DMS114 treated with DMSO at 0.1 percent for 48 hours (cell line): ENCODE results near the gene QRICH2.
"Not testable (repeated sequence)": the region's sequence is repeated elsewhere in the genome, so short reads cannot be mapped to it uniquely, and the experiment has no call there.

Source experiments
- DNase-seq: peaks from one replicate; lab custom pipeline; 2025; ENCODE audit not compliant: unreplicated experiment; lab: John Stamatoyannopoulos, UW

Gene QRICH2, protein sequence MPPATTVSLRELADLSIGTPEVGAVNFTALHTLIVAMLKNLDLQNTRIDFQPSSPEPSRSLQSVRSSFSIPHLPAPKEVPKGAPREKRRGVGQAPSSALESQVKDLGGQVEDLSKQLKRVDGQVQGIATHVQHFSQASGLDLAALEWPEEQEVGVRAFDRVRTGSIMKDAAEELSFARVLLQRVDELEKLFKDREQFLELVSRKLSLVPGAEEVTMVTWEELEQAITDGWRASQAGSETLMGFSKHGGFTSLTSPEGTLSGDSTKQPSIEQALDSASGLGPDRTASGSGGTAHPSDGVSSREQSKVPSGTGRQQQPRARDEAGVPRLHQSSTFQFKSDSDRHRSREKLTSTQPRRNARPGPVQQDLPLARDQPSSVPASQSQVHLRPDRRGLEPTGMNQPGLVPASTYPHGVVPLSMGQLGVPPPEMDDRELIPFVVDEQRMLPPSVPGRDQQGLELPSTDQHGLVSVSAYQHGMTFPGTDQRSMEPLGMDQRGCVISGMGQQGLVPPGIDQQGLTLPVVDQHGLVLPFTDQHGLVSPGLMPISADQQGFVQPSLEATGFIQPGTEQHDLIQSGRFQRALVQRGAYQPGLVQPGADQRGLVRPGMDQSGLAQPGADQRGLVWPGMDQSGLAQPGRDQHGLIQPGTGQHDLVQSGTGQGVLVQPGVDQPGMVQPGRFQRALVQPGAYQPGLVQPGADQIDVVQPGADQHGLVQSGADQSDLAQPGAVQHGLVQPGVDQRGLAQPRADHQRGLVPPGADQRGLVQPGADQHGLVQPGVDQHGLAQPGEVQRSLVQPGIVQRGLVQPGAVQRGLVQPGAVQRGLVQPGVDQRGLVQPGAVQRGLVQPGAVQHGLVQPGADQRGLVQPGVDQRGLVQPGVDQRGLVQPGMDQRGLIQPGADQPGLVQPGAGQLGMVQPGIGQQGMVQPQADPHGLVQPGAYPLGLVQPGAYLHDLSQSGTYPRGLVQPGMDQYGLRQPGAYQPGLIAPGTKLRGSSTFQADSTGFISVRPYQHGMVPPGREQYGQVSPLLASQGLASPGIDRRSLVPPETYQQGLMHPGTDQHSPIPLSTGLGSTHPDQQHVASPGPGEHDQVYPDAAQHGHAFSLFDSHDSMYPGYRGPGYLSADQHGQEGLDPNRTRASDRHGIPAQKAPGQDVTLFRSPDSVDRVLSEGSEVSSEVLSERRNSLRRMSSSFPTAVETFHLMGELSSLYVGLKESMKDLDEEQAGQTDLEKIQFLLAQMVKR (N-terminal part only)

DNA sequence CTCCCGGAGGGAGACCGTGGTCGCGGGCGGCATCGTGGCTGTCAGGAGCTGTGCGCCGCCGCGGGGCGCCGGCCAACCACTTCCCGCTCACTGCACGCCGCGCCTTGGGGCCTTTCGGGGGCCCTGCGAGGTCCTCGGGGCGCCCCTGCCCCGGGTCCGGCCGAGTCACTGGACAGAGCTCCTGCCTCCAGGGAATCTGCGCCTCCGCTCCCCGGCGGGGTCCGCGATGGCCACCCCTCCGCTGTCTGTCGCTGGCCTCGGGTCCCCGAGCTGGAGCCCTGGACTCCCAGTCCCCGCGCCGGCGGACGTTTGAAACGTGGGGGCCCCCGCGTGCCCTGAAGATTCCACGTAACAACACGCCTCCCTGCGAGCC lies at the start of gene QRICH2:
Gene QRICH2 (minus strand): TSS at position 311 of the 373 bp plus-strand sequence. CDS start 278 bp downstream, at position 33.
- no peak for DNase-seq

DNA sequence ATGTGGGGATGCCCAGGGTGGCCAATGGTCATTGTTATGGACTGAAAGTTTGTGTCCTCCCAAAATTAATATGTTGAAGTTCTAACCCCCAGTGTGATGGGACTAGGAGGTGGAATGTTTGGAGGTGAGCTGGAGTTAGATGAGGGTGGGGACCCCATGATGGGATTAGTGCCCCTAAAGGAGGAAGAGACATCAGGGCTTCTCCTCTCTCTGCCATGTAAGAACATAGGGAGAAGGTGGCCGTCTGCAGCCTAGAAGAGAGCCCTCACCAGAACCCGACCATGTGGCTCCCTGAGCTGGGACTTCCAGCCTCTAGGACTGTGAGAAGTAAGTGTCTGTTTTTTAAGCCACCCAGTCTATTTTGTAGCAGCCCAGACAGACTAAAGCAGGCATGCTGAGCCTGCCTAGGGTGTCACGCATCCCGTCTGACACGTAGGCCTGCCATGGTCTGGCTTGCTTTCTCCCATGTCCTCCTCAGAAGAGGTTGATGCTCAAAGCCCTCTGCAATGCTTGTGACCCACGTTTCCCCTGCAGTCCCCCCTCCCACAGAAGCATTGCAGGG lies 49.6 kb upstream of the QRICH2 start:
- no peak for DNase-seq

DNA sequence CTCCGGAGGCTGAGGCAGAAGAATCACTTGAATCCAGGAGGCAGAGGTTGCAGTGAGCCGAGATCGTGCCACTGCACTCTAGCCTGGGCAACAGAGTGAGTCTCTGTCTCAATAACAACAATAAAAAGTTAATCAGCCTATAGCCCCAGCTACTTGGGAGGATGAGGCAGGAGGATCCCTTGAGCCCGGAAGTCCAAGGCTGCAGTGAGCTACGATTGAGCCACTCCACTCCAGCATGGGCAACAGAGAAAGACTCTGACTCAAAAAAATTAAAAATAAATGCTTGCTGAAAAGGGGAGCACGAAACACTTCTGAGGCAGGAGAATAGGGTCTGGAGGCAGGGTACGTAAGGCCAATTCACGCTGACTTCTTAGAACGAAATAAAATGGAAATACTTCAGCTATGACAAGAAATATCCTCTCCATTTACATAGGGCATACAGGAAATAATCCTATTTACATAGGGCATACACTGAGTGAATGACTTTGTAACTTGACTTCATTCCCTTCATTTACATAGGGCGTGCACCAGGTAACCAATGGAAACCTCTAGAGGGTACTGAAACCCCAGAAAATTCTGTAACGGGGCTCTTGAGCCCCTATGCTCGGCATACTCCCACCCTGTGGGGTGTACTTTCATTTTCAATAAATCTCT lies 48.9 kb upstream of the QRICH2 start:
- no peak for DNase-seq

DNA sequence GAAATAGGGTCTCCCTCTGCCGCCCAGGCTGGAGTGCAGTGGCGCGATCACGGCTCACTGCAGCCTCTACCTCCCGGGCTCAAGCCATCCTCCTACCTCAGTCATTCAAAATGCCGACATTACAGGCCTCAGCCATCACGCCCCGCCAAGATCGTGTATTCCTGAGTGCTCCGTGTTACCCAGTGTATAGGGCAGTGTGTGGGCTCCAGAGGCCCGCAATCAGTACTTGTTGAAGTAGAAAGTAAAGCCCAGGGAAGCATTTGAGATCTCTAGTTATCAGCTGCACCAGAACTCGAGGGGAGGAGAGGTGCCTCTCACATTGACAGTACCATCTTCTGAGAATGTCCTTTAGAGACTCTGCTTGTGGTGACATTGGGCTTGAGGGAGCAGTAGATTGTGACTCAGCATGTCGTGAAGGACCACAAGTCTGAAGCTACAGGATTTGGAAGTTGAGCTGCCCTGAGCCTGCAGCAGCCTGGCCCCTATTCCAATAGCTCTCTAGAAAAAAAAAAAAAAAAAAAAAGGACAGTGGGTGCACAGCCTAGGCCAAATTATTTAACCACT lies 46.8 kb upstream of the QRICH2 start:
- DNase-seq, result peak; percentile 22

DNA sequence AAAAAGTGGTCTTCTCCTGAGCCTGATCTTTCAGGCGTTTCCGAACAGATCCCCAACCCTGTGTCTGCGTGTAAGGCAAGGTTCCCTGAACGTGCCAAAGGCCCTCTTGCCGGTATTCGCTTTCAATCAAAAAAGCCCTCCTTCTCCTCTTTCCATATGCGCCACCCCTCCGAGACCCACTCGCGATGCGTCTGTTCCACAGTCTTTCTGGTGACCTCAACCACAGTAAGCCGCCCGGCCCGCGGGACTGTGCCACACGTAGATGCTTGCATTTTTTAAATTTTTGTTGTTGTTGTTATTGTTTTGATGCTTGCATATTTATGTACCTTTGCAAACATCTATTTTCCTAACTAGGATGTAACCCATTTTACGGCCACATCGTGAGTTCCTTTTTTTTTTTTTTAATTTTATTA lies 46.2 kb upstream of the QRICH2 start:
- DNase-seq, result no peak

DNA sequence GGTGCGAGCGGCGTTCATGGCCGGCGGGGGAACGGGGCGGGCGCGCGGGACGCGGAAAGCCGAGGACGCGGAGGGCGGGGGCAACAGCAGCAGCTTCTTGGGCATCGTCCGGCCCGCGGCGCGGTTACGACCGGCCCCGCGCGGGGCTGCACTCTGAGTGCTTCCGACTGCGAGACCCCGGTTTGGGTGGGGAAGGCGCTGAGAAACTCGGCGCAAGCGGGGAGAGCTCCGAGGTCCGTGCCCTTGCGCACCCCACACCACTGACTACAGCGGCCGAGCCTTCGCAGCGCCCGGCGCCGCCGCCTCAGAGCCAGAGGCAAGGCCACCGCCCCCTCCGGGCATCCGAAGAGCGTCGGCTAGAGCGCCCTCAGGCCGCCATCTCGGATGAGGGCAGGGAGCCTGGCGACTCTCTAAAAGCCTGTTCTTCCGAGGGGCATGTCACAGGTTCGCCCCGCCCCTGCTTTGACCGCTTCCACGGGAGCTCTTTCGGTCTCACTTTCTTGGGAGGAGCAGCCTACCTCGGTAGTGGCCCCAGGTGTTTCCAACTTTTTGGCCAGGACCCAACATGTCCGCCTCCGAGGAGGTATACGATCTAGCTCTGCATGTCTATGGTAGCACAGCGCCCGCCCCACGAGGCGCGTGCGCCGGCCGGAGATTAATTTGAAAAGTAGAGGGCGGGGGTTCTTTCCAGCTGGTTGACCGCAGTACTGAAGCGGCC lies 45.7 kb upstream of the QRICH2 start, which contains the start of gene PRPSAP1:
Gene PRPSAP1 (minus strand): TSS at position 318 of the 718 bp plus-strand sequence. CDS start 213 bp downstream, at position 105.
- peak; percentile 80 for DNase-seq

DNA sequence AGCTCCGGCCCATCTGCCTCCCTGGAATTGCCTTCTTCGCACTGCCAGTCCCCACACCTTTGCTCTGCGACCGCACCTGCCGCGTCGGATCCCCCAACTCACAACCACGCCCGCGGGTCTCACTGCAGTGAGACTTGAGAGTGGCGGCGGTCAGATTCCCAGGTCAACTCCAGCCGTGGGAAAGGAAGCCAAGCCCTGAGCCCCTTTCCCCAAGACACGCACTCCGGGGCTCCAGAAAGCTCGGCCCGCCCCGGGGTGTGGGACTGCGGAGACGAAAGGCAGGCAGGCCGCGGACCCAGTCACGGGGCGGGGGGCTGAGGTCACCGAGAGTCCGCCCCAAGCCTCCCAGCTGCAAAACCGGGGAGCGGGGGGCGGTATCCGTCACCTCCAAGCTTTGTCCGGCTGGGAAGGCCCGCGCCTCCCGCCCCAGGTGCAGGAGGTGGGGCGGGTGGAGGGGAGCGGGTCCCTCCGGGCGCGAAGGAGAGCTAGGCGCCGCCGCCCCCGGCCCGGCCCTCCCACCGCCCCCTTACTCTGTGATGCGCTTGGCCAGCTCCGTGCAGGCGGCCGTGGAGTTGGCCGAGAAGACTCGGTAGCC lies 45.0 kb upstream of the QRICH2 start:
- no peak for DNase-seq

DNA sequence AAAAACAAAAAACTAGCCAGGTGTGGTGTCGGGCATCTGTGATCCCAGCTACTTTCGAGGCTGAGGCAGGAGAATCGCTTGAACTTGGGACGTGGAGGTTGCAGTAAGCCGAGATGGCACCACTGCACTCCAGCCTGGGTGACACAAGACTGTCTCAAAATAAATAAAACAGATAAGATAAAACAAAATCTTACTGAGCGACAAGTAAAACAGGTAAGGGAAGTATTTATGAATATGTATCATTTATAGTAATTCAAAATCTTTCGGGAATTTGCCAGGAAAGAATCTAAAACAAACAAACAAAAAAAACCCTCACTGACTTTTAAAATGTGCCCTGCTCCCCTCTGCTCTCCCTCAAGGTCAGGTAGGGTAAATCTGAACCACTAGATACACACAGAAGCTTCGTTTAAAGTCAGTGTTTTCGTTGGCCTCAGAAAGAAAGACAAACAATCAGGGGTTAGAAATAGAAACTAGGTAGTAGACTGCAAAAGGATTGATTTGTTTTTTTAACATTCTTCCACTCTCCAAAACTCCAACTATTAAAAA lies 43.5 kb upstream of the QRICH2 start:
- DNase-seq, result no peak

DNA sequence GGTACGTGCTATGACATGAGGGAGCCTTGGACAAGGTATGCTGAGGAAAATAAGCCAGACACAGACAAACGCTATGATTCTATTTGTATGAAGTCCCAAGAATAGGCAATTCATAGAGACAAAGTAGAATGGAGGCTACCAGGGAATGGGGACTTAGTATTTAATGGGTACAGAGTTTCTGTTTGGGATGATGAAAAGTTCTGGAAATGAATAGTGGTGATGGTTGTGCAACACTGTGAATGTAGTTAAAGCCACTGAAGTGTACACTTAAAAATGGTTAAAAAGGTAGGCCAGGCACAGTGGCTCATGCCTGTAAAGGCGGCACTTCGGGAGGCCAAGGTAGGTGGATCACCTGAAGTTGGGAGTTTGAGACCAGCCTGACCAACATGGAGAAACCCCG lies 42.4 kb upstream of the QRICH2 start:
- DNase-seq, result no peak

DNA sequence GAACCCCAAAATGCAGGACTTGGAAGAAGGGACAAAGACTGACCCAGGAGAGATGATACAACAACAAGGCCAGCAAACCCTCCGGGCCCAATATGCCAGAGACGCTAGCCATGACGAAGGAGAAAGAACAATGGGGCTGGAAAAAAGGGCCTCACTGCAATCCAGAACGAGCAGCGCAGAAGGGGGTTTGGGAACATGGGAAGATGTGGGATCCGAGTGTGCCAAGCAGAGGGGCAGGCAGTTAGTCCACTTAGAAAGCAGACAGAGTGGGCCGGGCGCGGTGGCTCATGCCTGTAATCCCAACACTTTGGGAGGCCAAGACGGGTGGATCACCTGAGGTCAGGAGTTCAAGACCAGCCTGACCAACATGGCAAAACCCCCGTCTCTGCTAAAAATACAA lies 38.9 kb upstream of the QRICH2 start:
- not testable (repeated sequence) for DNase-seq

DNA sequence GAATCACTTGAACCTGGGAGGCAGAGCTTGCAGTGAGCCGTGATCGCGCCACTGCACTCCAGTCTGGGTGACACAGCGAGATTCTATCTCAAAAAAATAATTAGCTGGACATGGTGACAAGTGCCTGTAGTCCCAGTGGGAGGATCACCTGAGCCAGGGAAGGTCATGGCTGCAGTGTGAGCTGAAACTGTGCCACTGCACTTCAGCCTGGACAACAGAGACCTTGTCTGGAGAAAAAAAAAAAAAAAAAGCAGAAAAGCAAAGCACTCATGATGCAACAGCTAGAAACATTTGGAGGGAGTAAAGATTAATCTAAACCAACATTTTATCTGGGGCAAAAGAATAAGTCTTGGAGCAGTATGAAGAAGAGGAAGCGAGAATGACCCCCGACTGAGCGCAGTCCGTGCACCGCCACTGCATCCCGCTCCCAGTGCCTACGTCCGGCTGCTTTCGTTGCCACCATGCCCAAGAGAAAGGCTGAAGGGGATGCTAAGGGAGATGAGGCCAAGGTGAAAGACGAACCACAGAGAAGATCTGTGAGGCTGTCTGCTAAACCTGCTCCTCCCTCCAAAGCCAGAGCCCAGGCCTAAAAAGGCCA lies 37.4 kb upstream of the QRICH2 start:
- DNase-seq, result no peak

DNA sequence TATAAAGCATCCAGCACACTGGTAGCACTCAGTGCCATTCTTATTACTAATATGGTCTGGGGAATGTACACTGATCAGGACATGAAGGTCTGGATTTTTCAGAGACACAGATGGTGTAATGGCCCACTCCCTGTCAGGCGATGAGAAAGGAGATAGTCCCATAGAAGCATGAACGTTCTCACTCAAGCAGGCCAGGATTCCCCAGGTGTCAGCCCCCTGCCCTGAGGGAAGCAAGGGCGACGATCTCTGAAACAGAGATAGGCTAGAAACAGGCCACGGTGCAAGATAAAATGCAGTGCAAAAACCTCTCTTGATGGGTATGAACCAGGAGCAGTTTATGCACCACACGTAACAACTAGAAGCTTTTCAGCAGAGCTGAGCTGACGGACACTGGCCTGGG lies 35.0 kb upstream of the QRICH2 start:
- no peak for DNase-seq

DNA sequence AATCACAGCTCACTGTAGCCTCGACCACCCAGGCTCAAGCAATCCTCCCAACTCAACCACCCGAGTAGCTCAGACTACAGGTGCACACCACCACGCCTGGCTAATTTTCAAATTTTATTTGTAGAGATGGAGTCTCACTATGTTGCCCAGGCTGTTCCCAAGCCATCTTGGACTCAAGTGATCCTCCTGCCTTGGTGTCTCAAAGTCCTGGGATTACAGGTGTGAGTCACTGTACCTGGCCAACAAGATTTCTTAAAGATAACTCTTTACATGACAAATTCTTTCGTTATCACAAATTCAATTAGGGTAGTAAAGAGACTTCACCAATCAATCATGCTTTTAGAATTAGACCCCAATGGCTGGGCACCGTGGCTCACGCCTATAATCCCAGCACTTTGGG lies 33.2 kb upstream of the QRICH2 start:
- DNase-seq, result no peak

DNA sequence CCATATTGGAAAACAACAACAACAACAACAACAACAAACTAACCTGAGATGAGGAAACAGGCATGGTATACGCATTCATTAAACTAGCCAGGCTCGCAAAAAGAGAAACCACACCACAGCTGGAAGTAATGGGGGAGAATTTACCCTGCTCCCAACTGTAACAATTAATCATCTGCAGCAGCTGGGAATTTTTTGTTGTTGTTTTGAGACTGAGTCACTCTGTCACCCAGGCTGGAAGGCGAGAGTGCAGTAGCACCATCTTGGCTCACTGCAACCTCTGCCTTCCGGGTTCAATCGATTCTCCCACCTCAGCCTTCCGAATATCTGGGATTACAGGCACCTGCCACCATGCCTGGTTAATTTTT lies 29.3 kb upstream of the QRICH2 start:
- DNase-seq, result no peak

DNA sequence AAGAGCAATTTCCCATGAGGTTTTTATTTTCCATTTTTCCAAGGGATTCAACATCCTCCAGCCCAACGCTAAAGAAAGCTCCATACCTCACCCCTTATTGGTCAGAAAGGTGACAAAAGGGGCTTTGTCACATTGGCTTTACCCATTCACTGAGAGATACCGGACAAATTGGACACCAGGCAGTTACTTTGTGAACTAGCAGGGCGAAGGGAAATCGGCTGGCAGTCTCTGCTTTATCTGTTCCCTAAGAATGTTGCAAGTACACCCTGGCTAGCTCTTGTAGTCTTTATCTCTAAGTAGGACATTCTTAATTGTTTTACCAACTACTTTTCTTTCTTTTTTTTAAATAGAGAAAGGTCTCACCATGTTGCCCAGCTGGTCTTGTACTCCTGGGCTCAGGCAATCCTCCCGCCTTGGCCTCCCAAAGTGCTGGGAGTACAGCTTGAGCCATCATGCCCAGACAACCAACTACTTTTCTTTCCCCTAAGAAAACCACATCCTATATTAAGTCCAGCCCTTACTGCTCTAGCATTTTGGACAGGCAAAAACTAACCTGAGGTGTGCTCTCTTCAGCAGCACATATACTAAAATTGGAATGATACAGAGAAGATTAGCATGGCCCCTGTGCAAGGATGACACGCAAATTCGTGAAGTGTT lies 28.8 kb upstream of the QRICH2 start:
- no peak for DNase-seq

DNA sequence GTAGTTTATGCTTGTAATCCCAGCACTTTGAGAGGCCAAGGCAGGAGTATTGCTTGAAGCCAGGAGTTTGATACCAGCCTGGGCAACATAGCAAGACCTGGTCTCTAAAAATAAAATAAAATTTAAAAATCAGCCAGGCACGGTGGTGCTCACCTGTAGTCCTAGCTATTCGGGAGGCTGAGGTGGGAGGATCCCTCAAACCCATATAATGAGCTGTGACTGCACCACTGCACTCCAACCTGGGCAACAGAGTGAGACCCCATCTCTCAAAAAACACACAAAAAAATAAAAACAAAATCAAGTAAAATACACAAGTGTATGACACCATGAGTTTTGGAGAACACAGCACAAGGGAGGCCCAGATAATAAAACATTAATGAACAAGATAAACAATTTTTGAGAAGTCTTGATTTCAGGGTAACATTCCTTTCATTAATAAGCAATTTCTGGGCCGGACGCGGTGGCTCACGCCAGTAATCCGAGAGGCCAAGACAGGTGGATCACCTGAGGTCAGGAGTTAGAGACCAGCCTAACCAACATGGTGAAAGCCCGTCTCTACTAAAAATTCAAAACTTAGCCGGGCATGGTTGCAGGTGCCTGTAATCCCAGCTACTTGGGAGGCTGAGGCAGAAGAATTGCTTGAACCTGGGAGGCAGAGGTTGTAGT lies 27.8 kb upstream of the QRICH2 start:
- no peak for DNase-seq
